ENCODE data around the gene RMND1. TPM values are rescaled to one million over a fixed set of nuclear protein-coding genes. Genes with fewer than 3 reads are reported as not detected.
"Not testable (repeated sequence)": the region's sequence is repeated elsewhere in the genome, so short reads cannot be mapped to it uniquely, and the experiment has no call there.

Gene RMND1
- total RNA-seq, 1 donor from 2014 or later = 33.7 TPM

- no peak for DNase-seq
These were observed 70.2 kb downstream of the RMND1 start for GRCh38 chr6:151381722-151382121.

- no peak for DNase-seq
These were observed 71.1 kb downstream of the RMND1 start for GRCh38 chr6:151380848-151381205.

- no peak for DNase-seq
These were observed 71.7 kb downstream of the RMND1 start for GRCh38 chr6:151379933-151380847.

- no peak for DNase-seq
These were observed 74.8 kb downstream of the RMND1 start for GRCh38 chr6:151377095-151377494.

GRCh38 chr6:151376440-151376839 is 75.5 kb downstream of the RMND1 start:
- no peak for DNase-seq

GRCh38 chr6:151375833-151376232 is 76.1 kb downstream of the RMND1 start:
- no peak for DNase-seq

- DNase-seq = no peak
These were observed 77.8 kb downstream of the RMND1 start for GRCh38 chr6:151374036-151374683.

- DNase-seq = no peak
These were observed 79.8 kb downstream of the RMND1 start for GRCh38 chr6:151372164-151372563.

GRCh38 chr6:151370509-151371078 is 81.3 kb downstream of the RMND1 start:
- DNase-seq = no peak

- DNase-seq = no peak
These were observed 86.7 kb downstream of the RMND1 start for GRCh38 chr6:151365233-151365632.

GRCh38 chr6:151359486-151359885 is 92.4 kb downstream of the RMND1 start:
- no peak for DNase-seq

GRCh38 chr6:151358475-151358874 is 93.5 kb downstream of the RMND1 start:
- no peak for DNase-seq

- DNase-seq = no peak
These were observed 94.0 kb downstream of the RMND1 start for GRCh38 chr6:151357758-151358436.

- not testable (repeated sequence) for DNase-seq
These were observed 94.9 kb downstream of the RMND1 start for GRCh38 chr6:151356983-151357382.

Small RNAs within 50 kb of the gene (small RNA-seq; reads per million reads assigned to genes)
- not detected for gene RF00019

Other genes starting within 250 kb of the RMND1 start
- 42.9 TPM for gene AKAP12, start 212.2 kb downstream of the RMND1 start, total RNA-seq
- 10.3 TPM for gene ZBTB2, start 60.6 kb downstream of the RMND1 start, total RNA-seq
- 0.47 TPM for gene CCDC170, start 41.9 kb upstream of the RMND1 start, total RNA-seq

Measured in occipital lobe (tissue), 3 donors.